GM11168 (cell line): Measurements from ENCODE around the gene ROR2.

Experiments used
- in situ Hi-C: fragments of 300-500 bp; cut with MboI; formaldehyde crosslinking; loops from one replicate; pipeline ENCODE4 v1.12.0; 2022; ENCODE audit warnings: low sequenced_read_pairs; ENCODE audit not compliant: unreplicated experiment

The ROR2 gene

GRCh38 chr9:91904588-91905236, 45.3 kb downstream of the ROR2 start:
- in situ Hi-C loops = no loop called here

DNA sequence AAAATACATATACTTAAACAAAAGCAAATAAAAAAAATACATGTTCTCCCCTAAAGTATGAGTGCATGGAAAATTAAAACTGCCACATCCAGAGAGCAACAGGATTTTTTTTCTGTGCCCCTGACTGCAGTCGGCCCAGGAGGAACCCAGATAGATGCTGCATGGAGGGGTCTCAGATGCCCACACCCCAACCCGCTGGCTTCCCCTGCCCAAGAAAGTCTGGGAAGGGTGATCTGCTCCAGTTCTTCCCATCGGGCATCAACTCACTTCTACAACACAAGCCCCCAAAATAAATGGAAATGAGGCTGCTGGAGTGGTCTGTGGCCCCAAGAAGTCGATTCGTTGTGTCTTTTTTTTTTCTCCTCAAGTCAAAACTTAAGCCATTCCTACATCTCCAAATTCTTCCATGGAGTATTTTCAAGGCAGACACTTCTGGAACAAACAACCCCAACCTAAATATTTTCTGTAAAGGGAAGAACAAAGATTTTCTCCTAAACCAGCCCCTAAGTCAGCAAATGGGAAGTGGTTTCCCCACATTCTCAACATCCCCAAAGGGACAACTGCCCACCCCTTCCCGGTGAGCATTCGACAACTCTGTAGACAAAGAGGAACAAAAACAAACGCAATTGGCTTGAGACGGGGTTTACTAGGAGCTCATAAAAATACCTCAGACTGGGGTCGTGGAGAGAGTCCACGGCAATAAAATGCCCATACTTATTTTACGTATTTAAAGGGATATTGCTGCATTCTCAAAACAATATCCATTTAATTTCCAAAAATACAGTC, 46.7 kb downstream of the ROR2 start:
- in situ Hi-C loops = no loop called here

GRCh38 chr9:91902475-91903125, 47.4 kb downstream of the ROR2 start:
- in situ Hi-C loops = no loop called here

DNA sequence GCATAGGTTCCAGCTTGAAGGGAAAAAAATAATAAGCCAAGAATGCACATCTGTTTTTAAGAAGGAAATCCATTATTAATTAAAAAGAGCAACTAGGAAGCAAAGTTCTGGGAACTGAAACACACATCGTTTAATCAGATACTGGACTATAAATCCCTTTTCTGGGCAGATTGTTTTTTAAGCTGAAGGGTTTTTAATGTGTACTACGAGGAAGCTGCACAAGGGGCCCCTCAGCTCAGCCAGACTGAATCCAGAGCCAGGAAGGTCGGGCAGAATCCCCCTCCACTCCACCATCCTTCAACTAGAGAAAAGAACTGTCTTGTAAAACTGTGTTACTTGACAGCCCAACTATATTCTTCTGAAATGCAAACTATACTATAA, 49.2 kb downstream of the ROR2 start:
- in situ Hi-C loops = no loop called here

DNA sequence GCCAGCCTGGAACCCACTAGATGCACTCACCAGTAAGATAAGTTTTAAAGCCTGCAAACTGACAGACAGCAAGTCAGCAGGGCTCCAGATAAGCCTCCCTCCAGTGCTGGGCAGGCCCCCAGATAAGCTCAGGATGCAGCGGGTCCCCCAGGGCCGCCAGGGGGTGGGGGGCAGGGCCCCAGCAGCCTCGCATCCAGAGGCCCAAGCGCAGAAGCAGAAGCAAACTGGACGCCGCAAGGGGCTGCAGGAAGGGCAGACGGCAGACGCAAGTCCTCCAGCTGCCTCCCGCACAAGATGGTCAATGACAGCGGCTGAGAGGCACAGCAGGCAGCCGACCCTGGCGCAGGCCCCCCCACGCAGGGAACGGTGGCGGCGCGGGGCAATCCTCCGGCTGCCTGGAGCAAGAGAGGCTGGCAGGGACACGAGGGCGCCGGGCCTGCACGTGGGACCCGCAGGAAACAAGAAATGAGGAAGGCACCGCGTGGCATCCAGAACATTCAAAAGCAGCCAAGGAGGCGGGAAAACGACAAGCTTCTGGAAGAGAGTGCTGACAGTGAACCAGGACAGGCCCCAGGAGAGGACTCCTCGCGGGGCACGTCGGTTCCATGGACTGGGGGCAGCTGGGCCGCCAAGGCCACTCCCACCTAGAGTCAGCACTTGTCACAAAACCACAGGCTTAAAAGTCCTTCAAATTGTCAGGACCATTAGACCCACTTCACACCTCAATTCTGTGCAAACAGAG, 49.8 kb downstream of the ROR2 start:
- in situ Hi-C loops = no loop called here

DNA sequence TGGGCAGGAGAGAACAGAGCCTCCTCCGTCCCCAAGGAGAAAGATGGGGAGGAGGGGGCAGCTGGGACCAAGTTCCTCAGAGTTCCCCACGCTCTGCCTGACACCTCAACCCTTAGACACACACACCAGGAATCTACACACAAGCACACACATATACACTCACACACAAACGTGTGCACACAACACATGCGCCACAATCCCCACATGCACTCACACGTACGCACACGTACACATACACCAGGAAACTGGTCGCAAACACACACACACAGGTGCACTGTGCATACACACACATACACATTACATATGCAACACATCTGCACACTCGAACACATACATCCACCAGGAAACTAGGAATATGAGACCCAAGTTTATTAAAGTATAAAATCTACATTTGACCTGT, 50.4 kb downstream of the ROR2 start:
- in situ Hi-C loops = no loop called here

DNA sequence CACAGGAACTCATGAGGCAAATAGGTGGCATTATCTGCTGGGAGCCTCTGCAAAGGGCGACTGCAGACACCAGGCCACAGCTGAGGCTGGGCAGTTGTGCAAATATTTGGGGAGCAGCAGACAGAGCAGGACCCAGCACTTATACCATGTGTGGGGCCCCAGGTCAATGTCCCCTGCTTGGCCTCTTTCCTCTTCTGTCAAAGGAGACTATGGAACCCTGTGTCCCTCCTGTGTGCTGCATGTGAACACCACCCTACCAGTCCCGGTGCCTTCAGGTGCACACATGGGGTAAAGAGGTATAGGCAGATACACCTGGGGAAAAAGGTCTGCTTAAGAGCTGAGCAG, 50.8 kb downstream of the ROR2 start:
- in situ Hi-C loops = no loop called here

GRCh38 chr9:91898451-91899218, 51.4 kb downstream of the ROR2 start:
- in situ Hi-C loops = no loop called here

DNA sequence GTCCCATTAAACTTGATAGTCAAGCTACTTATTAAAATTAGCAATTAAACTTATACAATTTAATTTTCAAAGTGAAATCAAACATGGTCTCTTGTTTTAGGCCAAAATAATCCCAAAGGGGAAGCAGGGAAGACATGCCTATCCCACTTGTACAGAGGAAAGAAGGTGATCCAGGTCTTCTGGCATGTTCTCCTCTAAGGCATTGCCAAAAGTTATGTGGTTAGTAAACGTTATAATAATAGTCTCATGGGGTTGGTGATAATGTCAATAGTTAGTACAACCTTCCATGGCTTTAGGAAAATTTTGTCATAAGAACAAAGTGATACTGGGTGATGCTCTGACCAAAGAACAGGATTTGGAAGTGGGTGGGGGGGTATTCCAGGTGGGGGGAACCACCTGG, 52.8 kb downstream of the ROR2 start:
- in situ Hi-C loops = no loop called here

DNA sequence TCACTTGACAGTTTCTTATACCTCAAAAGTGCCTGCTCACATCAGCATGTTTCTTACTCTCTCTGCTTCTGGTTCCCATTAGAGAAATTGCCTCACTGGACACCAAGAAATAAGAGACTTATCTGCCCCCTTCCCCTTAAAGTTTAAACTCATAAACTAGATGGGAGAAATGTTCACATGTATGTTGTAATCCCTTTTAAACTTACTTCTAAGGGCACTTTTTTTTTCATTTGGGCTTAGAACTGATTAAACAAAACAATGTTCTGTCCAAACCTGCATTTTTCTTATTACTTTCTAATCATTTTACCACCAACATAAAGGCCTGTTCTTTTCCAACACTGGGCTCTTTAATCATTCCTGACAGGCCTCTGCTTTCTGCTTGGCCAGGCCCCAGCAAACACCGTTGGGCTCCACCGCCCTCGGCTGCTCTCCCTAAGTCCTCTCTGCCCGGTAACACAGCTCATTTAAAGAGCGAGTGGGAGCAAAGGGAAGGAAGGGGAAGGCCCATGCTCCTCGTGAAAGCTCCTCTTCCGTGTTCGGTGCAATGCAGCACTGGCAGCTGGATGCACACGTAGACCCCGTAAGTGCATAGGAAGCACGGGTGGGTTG, 53.4 kb downstream of the ROR2 start:
- in situ Hi-C loops = no loop called here

- in situ Hi-C loops = no loop called here
These were observed 53.9 kb downstream of the ROR2 start for GRCh38 chr9:91896097-91896496.

DNA sequence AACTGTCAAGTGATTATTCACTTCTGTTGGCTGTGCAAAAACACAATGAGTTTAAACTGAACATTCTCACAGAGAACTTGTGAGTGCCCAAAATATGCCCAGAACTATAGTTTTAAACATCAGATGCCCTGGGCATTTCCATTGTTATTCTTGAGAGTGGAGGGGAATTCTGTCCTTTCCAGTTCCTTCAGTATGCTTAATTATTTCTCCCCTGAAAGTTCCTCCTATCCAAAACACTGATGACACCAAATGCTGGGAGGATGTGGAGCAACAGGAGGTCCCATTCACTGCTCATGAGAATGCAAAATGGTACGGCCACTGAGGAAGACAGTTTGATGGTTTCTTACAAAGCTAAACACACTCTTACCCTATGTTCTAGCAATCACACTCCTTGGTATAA, 55.5 kb downstream of the ROR2 start:
- in situ Hi-C loops = no loop called here

- in situ Hi-C loops = no loop called here
These were observed 56.0 kb downstream of the ROR2 start for GRCh38 chr9:91894023-91894422.

DNA sequence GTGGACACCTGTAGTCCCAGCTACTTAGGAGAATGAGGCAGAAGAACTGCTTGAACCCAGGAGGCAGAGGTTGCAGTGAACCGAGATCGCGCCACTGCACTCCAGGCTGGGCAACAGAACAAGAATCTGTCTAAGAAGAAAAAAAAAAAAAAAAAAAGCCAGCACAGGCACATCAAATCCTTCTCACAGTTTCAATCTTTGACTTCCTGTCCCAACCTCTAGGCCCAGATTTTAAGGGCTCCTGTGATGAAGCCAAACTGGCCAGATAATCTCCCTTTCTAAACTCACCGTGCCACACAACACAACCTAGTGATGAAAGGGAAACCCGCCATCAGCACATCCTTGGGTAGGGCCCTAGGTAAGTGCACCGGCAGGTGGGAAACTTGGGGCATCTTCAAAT, 58.1 kb downstream of the ROR2 start:
- in situ Hi-C loops = no loop called here

- in situ Hi-C loops = no loop called here
These were observed 59.4 kb downstream of the ROR2 start for GRCh38 chr9:91890662-91891061.

- in situ Hi-C loops = no loop called here
These were observed 60.7 kb downstream of the ROR2 start for GRCh38 chr9:91889161-91889911.

- in situ Hi-C loops = no loop called here
These were observed 63.5 kb downstream of the ROR2 start for GRCh38 chr9:91886414-91887076.

- in situ Hi-C loops = no loop called here
These were observed 64.1 kb downstream of the ROR2 start for GRCh38 chr9:91885746-91886413.
